HepG2 (cell line): ENCODE results near the gene TMEM250. TPM values are rescaled to one million over a fixed set of nuclear protein-coding genes. Genes with fewer than 3 reads are reported as not detected.

Source experiments
- ATRX ChIP-seq: sonication (generic); formaldehyde crosslinking; IDR thresholded peaks from 2 replicates; pipeline ENCODE4 v1.4.0; 2020; ENCODE audit warnings: missing genetic modification reagents, borderline replicate concordance
- BCL6 ChIP-seq: IDR thresholded peaks from 2 replicates; pipeline ENCODE4 v1.6.1; 2016; ENCODE audit warnings: missing genetic modification reagents, missing compliant biosample characterization
- BRCA1 ChIP-seq: sonication (generic); formaldehyde crosslinking; IDR thresholded peaks from 2 replicates; pipeline ENCODE4 v1.4.0; 2020; ENCODE audit warnings: missing genetic modification reagents
- CREB1 ChIP-seq, 2 experiments: fragments of 450-650 bp in 1 of 2; IDR thresholded peaks; 2 replicates each; pipeline ENCODE4 v1.6.1; 2016 to 2017; ENCODE audit warnings: control low read depth in 1 of 2, mild to moderate bottlenecking in 1 of 2, missing compliant biosample characterization in 1 of 2, missing genetic modification characterization in 1 of 2
- HOXD1 ChIP-seq: sonication (generic); formaldehyde crosslinking; IDR thresholded peaks from 2 replicates; pipeline ENCODE4 v1.5.0; 2020; ENCODE audit warnings: missing genetic modification reagents
- KLF13 ChIP-seq: sonication (generic); formaldehyde crosslinking; IDR thresholded peaks from 2 replicates; pipeline ENCODE4 v1.4.0; 2020; ENCODE audit warnings: mild to moderate bottlenecking, missing genetic modification reagents
- KLF9 ChIP-seq: IDR thresholded peaks from 2 replicates; pipeline ENCODE4 v1.6.1; 2016; ENCODE audit warnings: low read depth
- LRRFIP1 ChIP-seq: sonication (generic); formaldehyde crosslinking; conservative IDR thresholded peaks from 2 replicates; pipeline ENCODE4 v1.4.0; 2020; ENCODE audit warnings: missing genetic modification reagents
- MEF2D ChIP-seq: sonication (generic); formaldehyde crosslinking; IDR thresholded peaks from 2 replicates; pipeline ENCODE4 v1.5.1; 2020; ENCODE audit warnings: mild to moderate bottlenecking, missing genetic modification reagents
- MEIS2 ChIP-seq: sonication (generic); formaldehyde crosslinking; IDR thresholded peaks from 2 replicates; pipeline ENCODE4 v1.9.0; 2021; ENCODE audit warnings: mild to moderate bottlenecking, missing genetic modification reagents
- PLSCR1 ChIP-seq: sonication (generic); formaldehyde crosslinking; IDR thresholded peaks from 2 replicates; pipeline ENCODE4 v1.5.0; 2020; ENCODE audit warnings: missing genetic modification reagents, mild to moderate bottlenecking, borderline replicate concordance
- SMARCE1 ChIP-seq: fragments of 450-650 bp; IDR thresholded peaks from 2 replicates; pipeline ENCODE4 v1.6.1; 2017; ENCODE audit warnings: borderline replicate concordance
- TEAD2 ChIP-seq: sonication (generic); formaldehyde crosslinking; IDR thresholded peaks from 2 replicates; pipeline ENCODE4 v1.9.0; 2021; ENCODE audit warnings: missing genetic modification reagents
- ZFP36L2 ChIP-seq: sonication (generic); formaldehyde crosslinking; IDR thresholded peaks from 2 replicates; pipeline ENCODE4 v1.4.0; 2020; ENCODE audit warnings: missing genetic modification reagents
- ZNF253 ChIP-seq: sonication (generic); formaldehyde crosslinking; IDR thresholded peaks from 2 replicates; pipeline ENCODE4 v1.8.0; 2022; ENCODE audit warnings: mild to moderate bottlenecking, missing genetic modification reagents, borderline replicate concordance
- ZNF724P ChIP-seq: sonication (generic); formaldehyde crosslinking; IDR thresholded peaks from 2 replicates; pipeline ENCODE4 v1.8.0; 2022; ENCODE audit warnings: missing genetic modification reagents, borderline replicate concordance
- ZNF784 ChIP-seq: sonication (generic); formaldehyde crosslinking; IDR thresholded peaks from 2 replicates; pipeline ENCODE4 v1.5.1; 2020; ENCODE audit warnings: missing genetic modification reagents, mild to moderate bottlenecking, borderline replicate concordance
- ZNF788 ChIP-seq: sonication (generic); formaldehyde crosslinking; IDR thresholded peaks from 2 replicates; pipeline ENCODE4 v1.5.0; 2020; ENCODE audit warnings: mild to moderate bottlenecking, missing genetic modification reagents, borderline replicate concordance
- ZNF883 ChIP-seq: sonication (generic); formaldehyde crosslinking; IDR thresholded peaks from 2 replicates; pipeline ENCODE4 v1.5.1; 2020; ENCODE audit warnings: mild to moderate bottlenecking, missing genetic modification reagents; ENCODE audit errors: not compliant biosample characterization
- polyA plus RNA-seq, 8 experiments: library from polyadenylated mRNA; depleted of rRNA in 3 of 8; stranded (reverse) in 7 of 8; unstranded in 1 of 8; fragments of >200 nt; fragmentation: Illumina TruSeq in 4 of 8; extraction: Trizol in 4 of 8; gene quantifications; 2 replicates each; pipeline versions ENCODE4 v1.2.1 to v1.2.3, GENCODE V29; 2011 to 2016; ENCODE audit warnings: low read depth in 4 of 8, missing spikeins in 1 of 8, mixed read lengths in 1 of 8; ENCODE audit not compliant: insufficient read depth in 1 of 8
- total RNA-seq, 5 experiments: library from RNA; depleted of rRNA; stranded (reverse); fragments of >200 nt; fragmentation: Illumina TruSeq; extraction: Trizol; gene quantifications; 2 replicates each; pipeline ENCODE4 v1.2.3, GENCODE V29; 2016; ENCODE audit warnings: low read depth in 1 of 5
- TF ChIP-seq, protein P1 (sequence below): sonication (generic); formaldehyde crosslinking; IDR thresholded peaks from 2 replicates; pipeline ENCODE4 v1.5.0; 2020; ENCODE audit warnings: mild to moderate bottlenecking, missing genetic modification reagents
- TF ChIP-seq, protein P2 (sequence below): sonication (generic); formaldehyde crosslinking; IDR thresholded peaks from 2 replicates; pipeline ENCODE4 v1.4.0; 2020; ENCODE audit warnings: missing genetic modification reagents

TMEM250 gene
- total and polyA plus RNA-seq, 2 of the 13 experiments (the other 11 are each of a cell fraction or from before 2014, with no cell fraction given) = 5.5 to 13.9 TPM

DNA sequence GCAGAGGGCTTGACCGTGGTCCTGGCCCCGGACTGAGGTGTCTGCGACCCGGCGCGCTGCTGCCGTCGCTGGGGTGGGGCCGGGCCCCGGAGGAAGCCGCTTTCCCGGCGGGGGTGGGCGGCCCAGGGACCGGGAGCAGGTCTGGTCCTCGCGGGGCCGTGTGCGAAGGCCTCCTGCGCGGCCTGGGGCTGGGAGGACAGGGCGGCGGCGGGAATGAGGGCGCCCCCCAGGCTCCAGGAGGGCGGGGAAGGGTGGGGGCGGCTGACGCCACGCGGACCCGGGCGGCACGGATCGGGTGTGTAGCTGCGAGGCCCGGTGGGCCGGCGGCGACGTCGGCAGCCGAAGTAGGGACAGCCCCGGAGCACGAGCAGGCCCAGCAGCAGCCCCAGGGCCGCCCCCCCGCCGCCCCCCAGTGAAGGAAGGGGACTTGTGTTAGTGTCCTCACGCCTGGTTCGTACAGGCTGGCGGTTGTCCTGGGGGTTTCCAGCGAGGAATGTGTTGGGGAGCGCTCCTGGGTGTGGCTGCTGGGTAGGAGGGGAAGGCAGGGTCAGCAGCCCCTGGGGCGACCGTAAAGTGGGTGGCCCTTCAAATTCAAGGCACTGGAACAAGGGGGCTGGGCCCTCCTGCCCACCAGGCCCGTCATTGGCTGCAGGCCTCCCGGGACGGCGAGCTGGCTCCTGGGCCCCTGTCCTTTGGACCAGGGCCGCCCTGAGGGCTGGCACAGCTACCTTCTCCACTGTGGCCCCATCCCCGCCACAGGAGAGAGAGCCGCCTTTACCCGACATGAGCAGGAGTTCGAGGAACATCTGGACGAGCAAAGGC is 597 bp upstream of the TMEM250 start (continued):
- TF ChIP-seq, protein P1, sequence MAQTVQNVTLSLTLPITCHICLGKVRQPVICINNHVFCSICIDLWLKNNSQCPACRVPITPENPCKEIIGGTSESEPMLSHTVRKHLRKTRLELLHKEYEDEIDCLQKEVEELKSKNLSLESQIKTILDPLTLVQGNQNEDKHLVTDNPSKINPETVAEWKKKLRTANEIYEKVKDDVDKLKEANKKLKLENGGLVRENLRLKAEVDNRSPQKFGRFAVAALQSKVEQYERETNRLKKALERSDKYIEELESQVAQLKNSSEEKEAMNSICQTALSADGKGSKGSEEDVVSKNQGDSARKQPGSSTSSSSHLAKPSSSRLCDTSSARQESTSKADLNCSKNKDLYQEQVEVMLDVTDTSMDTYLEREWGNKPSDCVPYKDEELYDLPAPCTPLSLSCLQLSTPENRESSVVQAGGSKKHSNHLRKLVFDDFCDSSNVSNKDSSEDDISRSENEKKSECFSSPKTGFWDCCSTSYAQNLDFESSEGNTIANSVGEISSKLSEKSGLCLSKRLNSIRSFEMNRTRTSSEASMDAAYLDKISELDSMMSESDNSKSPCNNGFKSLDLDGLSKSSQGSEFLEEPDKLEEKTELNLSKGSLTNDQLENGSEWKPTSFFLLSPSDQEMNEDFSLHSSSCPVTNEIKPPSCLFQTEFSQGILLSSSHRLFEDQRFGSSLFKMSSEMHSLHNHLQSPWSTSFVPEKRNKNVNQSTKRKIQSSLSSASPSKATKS (CRISPR knock-in tag) = 0 out of 2 replicates have a peak, but pooled peaks have one; percentile 45
- no peak; the same call in 1 of the 2 replicates for TF ChIP-seq HOXD1 (CRISPR knock-in tag)
- TF ChIP-seq BRCA1 (CRISPR knock-in tag) = no peak
- TF ChIP-seq CREB1 (IDR thresholded peaks at IDR 0.05) = no peak
- TF ChIP-seq CREB1 (CRISPR knock-in tag; IDR thresholded peaks at IDR 0.05) = no peak
- peak; percentile 86 for TF ChIP-seq ZNF883 (CRISPR knock-in tag)
- no peak for TF ChIP-seq KLF9 (CRISPR knock-in tag)
- TF ChIP-seq ATRX (CRISPR knock-in tag) = no peak
- TF ChIP-seq TEAD2 (CRISPR knock-in tag) = no peak
- peak; percentile 72 for TF ChIP-seq BCL6 (CRISPR knock-in tag)
- TF ChIP-seq ZFP36L2 (CRISPR knock-in tag) = no peak
- TF ChIP-seq MEIS2 (CRISPR knock-in tag) = no peak
- no peak for TF ChIP-seq SMARCE1
- TF ChIP-seq MEF2D (CRISPR knock-in tag) = no peak
- peak; percentile 72; the same call in 1 of the 2 replicates for TF ChIP-seq ZNF253
- TF ChIP-seq ZNF784 (CRISPR knock-in tag) = no peak; the same call in 1 of the 2 replicates
- TF ChIP-seq KLF13 (CRISPR knock-in tag) = no peak
- TF ChIP-seq, protein P2, sequence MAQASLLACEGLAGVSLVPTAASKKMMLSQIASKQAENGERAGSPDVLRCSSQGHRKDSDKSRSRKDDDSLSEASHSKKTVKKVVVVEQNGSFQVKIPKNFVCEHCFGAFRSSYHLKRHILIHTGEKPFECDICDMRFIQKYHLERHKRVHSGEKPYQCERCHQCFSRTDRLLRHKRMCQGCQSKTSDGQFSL = no peak
- TF ChIP-seq LRRFIP1 (CRISPR knock-in tag) = no peak
- TF ChIP-seq ZNF724P (CRISPR knock-in tag) = 0 out of 2 replicates have a peak, but pooled peaks have one; percentile 45
- TF ChIP-seq PLSCR1 = no peak
- TF ChIP-seq ZNF788 (CRISPR knock-in tag) = peak; percentile 55; the same call in 1 of the 2 replicates
